ENCODE measurements around the gene GALNTL6. TPM values are rescaled to one million over a fixed set of nuclear protein-coding genes. Genes with fewer than 3 reads are reported as not detected.

The GALNTL6 gene
- total RNA-seq, 2 donors from 2014 or later, result 0.71 TPM; not detected in 1

GRCh38 chr4:172163215-172163614 is 350.0 kb downstream of the GALNTL6 start:
- DNase-seq, result no peak
- no peak for TF ChIP-seq CTCF (conservative IDR thresholded peaks at IDR 0.05)
- Histone ChIP-seq H3K4me3 (ENCODE audit: low read length) (peak overlapping the region; percentile 32), H3K36me3 (ENCODE audit: control insufficient read depth, insufficient read depth, low read length) (no peaks in the 10 kb centered on the region), H3K9me3 (ENCODE audit: control insufficient read depth, low read length) (no peaks in the 10 kb centered on the region), H3K27ac (ENCODE audit: low read depth, low read length) (no peak overlapping the region), H3K9ac (ENCODE audit: extremely low read depth, low read length, poor library complexity, severe bottlenecking) (no peak overlapping the region), H3K4me1 (ENCODE audit: control insufficient read depth, insufficient read depth, low read length) (peaks cover 16% of the 10 kb centered on the region), H3K27me3 (ENCODE audit: control insufficient read depth, insufficient read depth, low read length, poor library complexity, severe bottlenecking) (no peaks in the 10 kb centered on the region)
- H3K4me1 Mint-ChIP-seq, result peaks cover 22% of the 10 kb centered on the region
- no peak overlapping the region for H3K27ac Mint-ChIP-seq
- H3K36me3 Mint-ChIP-seq (ENCODE audit: low read depth), result no peaks in the 10 kb centered on the region
- WGBS, 2 experiments (ENCODE audit: insufficient coverage in 1 of 2, insufficient read length in 1 of 2), result 71% methylated on average over 2 of the region's 2 CpGs; no CpG with 5 or more reads in 1 of the 2 experiments
- no peaks in the 10 kb centered on the region for H3K9me3 Mint-ChIP-seq
- H3K4me3 Mint-ChIP-seq, result no peak overlapping the region
- H3K27me3 Mint-ChIP-seq (ENCODE audit: insufficient read depth), result no peaks in the 10 kb centered on the region

- H3K27me3 Mint-ChIP-seq (ENCODE audit: insufficient read depth), result no peaks in the 10 kb centered on the region
- 88 to 96% methylated on average over 2 of the region's 2 CpGs for WGBS, 2 experiments (ENCODE audit: insufficient coverage in 1 of 2, insufficient read length in 1 of 2)
- Histone ChIP-seq H3K4me3 (ENCODE audit: low read length) (no peak overlapping the region), H3K27ac (ENCODE audit: low read depth, low read length) (no peak overlapping the region), H3K9me3 (ENCODE audit: control insufficient read depth, low read length) (no peaks in the 10 kb centered on the region), H3K9ac (ENCODE audit: extremely low read depth, low read length, poor library complexity, severe bottlenecking) (no peak overlapping the region), H3K36me3 (ENCODE audit: control insufficient read depth, insufficient read depth, low read length) (no peaks in the 10 kb centered on the region), H3K4me1 (ENCODE audit: control insufficient read depth, insufficient read depth, low read length) (peaks cover 1% of the 10 kb centered on the region), H3K27me3 (ENCODE audit: control insufficient read depth, insufficient read depth, low read length, poor library complexity, severe bottlenecking) (no peaks in the 10 kb centered on the region)
- no peak overlapping the region for H3K4me3 Mint-ChIP-seq
- no peak for TF ChIP-seq CTCF (conservative IDR thresholded peaks at IDR 0.05)
- no peak for DNase-seq
- no peak overlapping the region for H3K27ac Mint-ChIP-seq
- peaks cover 13% of the 10 kb centered on the region for H3K4me1 Mint-ChIP-seq
- H3K36me3 Mint-ChIP-seq (ENCODE audit: low read depth), result no peaks in the 10 kb centered on the region
- H3K9me3 Mint-ChIP-seq, result no peaks in the 10 kb centered on the region
Measured at GRCh38 chr4:172168888-172169287, 355.7 kb downstream of the GALNTL6 start.

- Mint-ChIP-seq H3K27me3 (ENCODE audit: insufficient read depth) (no peaks in the 10 kb centered on the region), H3K27ac (no peak overlapping the region), H3K4me1 (peaks cover 12% of the 10 kb centered on the region), H3K9me3 (no peaks in the 10 kb centered on the region), H3K36me3 (ENCODE audit: low read depth) (no peaks in the 10 kb centered on the region), H3K4me3 (no peak overlapping the region)
- H3K9ac ChIP-seq (ENCODE audit: extremely low read depth, low read length, poor library complexity, severe bottlenecking), result no peak overlapping the region
- no peak overlapping the region for H3K4me3 ChIP-seq (ENCODE audit: low read length)
- WGBS, 2 experiments (ENCODE audit: insufficient coverage in 1 of 2, insufficient read length in 1 of 2), result 67% methylated on average over 1 of the region's 1 CpG; no CpG with 5 or more reads in 1 of the 2 experiments
- H3K27ac ChIP-seq (ENCODE audit: low read depth, low read length), result no peak overlapping the region
- no peaks in the 10 kb centered on the region for H3K4me1 ChIP-seq (ENCODE audit: control insufficient read depth, insufficient read depth, low read length)
- DNase-seq, result no peak
- no peaks in the 10 kb centered on the region for H3K27me3 ChIP-seq (ENCODE audit: control insufficient read depth, insufficient read depth, low read length, poor library complexity, severe bottlenecking)
- H3K36me3 ChIP-seq (ENCODE audit: control insufficient read depth, insufficient read depth, low read length), result no peaks in the 10 kb centered on the region
- TF ChIP-seq CTCF (conservative IDR thresholded peaks at IDR 0.05), result no peak
- no peaks in the 10 kb centered on the region for H3K9me3 ChIP-seq (ENCODE audit: control insufficient read depth, low read length)
Measured at GRCh38 chr4:172169871-172170270, 356.7 kb downstream of the GALNTL6 start.

Data from endodermal cell (in vitro differentiated cells).